HEK293 (cell line): ENCODE data around the gene CDC42SE2.
A peak's percentile ranks its signal among the peaks of the same experiment; 100 is the strongest.

Experiments
- CTCF ChIA-PET: fragments of 350-600 bp; formaldehyde crosslinking; extraction: SDS; loops from one replicate; lab custom pipeline; 2021; ENCODE audit warnings: antibody characterized with exemption; lab: Yijun Ruan, JAX
- POLR2A ChIA-PET: fragments of 300-600 bp; formaldehyde crosslinking; extraction: SDS; loops from one replicate; lab custom pipeline; 2020; ENCODE audit warnings: antibody characterized with exemption, inconsistent platforms; lab: Yijun Ruan, JAX
- H3K27ac ChIP-seq: fragments of 200-500 bp; sonication (Bioruptor generic); 2 replicates; pipeline ENCODE4 v1.5.1; 2014; ENCODE audit warnings: low read depth, low read length, control low read depth, inconsistent platforms; ENCODE audit errors: extremely low read depth
- H3K36me3 ChIP-seq, 2 experiments: fragments of 200-500 bp in 1 of 2; sonication (Bioruptor generic) in 1 of 2; 1 replicate in 1 of 2; 2 replicates in 1 of 2; pipeline ENCODE4 v1.5.1; 2014 to 2017; ENCODE audit warnings: inconsistent platforms in 2 of 2, low read length in 2 of 2; ENCODE audit not compliant: control insufficient read depth in 2 of 2, insufficient read depth in 1 of 2
- H3K4me1 ChIP-seq: fragments of 200-500 bp; sonication (Bioruptor generic); 2 replicates; pipeline ENCODE4 v1.5.1; 2014; ENCODE audit warnings: mild to moderate bottlenecking, low read length, inconsistent platforms; ENCODE audit not compliant: control insufficient read depth, insufficient read depth
- H3K4me3 ChIP-seq: 2 replicates; pipeline ENCODE4 v1.5.1; 2011; ENCODE audit warnings: low read depth, mild to moderate bottlenecking, control low read depth, low read length, moderate library complexity
- H3K9me3 ChIP-seq: fragments of 200-500 bp; sonication (Bioruptor generic); 2 replicates; pipeline ENCODE4 v1.5.1; 2014; ENCODE audit warnings: low read depth, low read length, inconsistent platforms; ENCODE audit not compliant: control insufficient read depth, insufficient read depth
- GFI1B ChIP-seq: fragments of 450-650 bp; formaldehyde crosslinking; IDR thresholded peaks from 2 replicates; pipeline ENCODE4 v1.5.1; 2016; ENCODE audit warnings: missing biosample characterization, missing genetic modification characterization
- HOXA7 ChIP-seq: sonication (generic); formaldehyde crosslinking; IDR thresholded peaks from 2 replicates; pipeline ENCODE4 v1.8.1; 2022; ENCODE audit warnings: missing genetic modification reagents, borderline replicate concordance
- KLF1 ChIP-seq: fragments of 450-650 bp; formaldehyde crosslinking; IDR thresholded peaks from 2 replicates; pipeline ENCODE4 v1.5.1; 2016; ENCODE audit warnings: missing biosample characterization, missing genetic modification characterization
- PRDM1 ChIP-seq: fragments of 450-650 bp; formaldehyde crosslinking; IDR thresholded peaks from 2 replicates; pipeline ENCODE4; 2016; ENCODE audit warnings: missing biosample characterization, missing genetic modification characterization
- PRDM6 ChIP-seq: fragments of 450-650 bp; formaldehyde crosslinking; IDR thresholded peaks from 2 replicates; pipeline ENCODE4 v1.5.1; 2017; ENCODE audit warnings: missing biosample characterization, missing genetic modification characterization
- TCF7L2 ChIP-seq: IDR thresholded peaks from 2 replicates; pipeline ENCODE4 v1.6.1; 2011; ENCODE audit warnings: low read depth, mild to moderate bottlenecking, inconsistent platforms, low read length, moderate library complexity, borderline replicate concordance
- TRIM28 ChIP-seq: IDR thresholded peaks from 2 replicates; pipeline ENCODE4 v1.6.1; 2011; ENCODE audit warnings: low read length, control low read depth, borderline replicate concordance
- ZBTB26 ChIP-seq: fragments of 450-650 bp; formaldehyde crosslinking; optimal IDR thresholded peaks from 2 replicates; pipeline ENCODE3; 2016; ENCODE audit warnings: missing biosample characterization, mild to moderate bottlenecking, missing genetic modification characterization
- ZNF140 ChIP-seq: fragments of 450-650 bp; formaldehyde crosslinking; IDR thresholded peaks from 2 replicates; pipeline ENCODE4 v1.5.1; 2016; ENCODE audit warnings: missing biosample characterization, missing genetic modification characterization
- ZNF18 ChIP-seq: fragments of 450-650 bp; formaldehyde crosslinking; IDR thresholded peaks from 2 replicates; pipeline ENCODE4 v1.5.1; 2016; ENCODE audit warnings: missing biosample characterization, missing genetic modification characterization
- ZNF266 ChIP-seq: fragments of 450-650 bp; formaldehyde crosslinking; IDR thresholded peaks from 2 replicates; pipeline ENCODE4 v1.5.1; 2016; ENCODE audit warnings: missing biosample characterization, missing genetic modification characterization, low read depth
- ZNF544 ChIP-seq: fragments of 450-650 bp; formaldehyde crosslinking; IDR thresholded peaks from 2 replicates; pipeline ENCODE4 v1.5.0; 2017; ENCODE audit warnings: missing biosample characterization, missing genetic modification characterization
- ZNF561 ChIP-seq: fragments of 450-650 bp; IDR thresholded peaks from 2 replicates; pipeline ENCODE4 v1.5.1; 2018; ENCODE audit warnings: missing biosample characterization, missing genetic modification characterization, borderline replicate concordance
- ZNF791 ChIP-seq: fragments of 450-650 bp; formaldehyde crosslinking; IDR thresholded peaks from 2 replicates; pipeline ENCODE4 v1.5.1; 2016; ENCODE audit warnings: missing biosample characterization, missing genetic modification characterization

Gene CDC42SE2

GRCh38 chr5:131280417-131280816 lies 16.6 kb downstream of the CDC42SE2 start:
- Histone ChIP-seq H3K4me1 (peaks cover 4% of the 10 kb centered on the region; the same call in 1 of the 2 replicates), H3K9me3 (no peaks in the 10 kb centered on the region), H3K27ac (no peak overlapping the region), H3K36me3 (no peaks in the 10 kb centered on the region; a peak in 1 of 3 replicates), H3K4me3 (no peak overlapping the region)
- ChIA-PET POLR2A (interaction anchor here (1.1 kb wide), 1 partner anchor 16 kb away, joined by 6 read pairs; the partner anchor contains the start of gene CDC42SE2), CTCF (interaction anchor here (0.9 to 1.0 kb wide), 2 partner anchors 15 to 102 kb away, joined by 3 to 4 read pairs; no protein-coding TSS in a partner anchor)
- TF ChIP-seq HOXA7 (no peak), ZNF544 (tag by site-specific recombination) (no peak), PRDM6 (tag by site-specific recombination) (peak; percentile 24; the same call in 1 of the 2 replicates), PRDM1 (peak; percentile 31; the same call in 1 of the 2 replicates)

- Histone ChIP-seq H3K36me3 (no peaks in the 10 kb centered on the region; a peak in 1 of 3 replicates), H3K4me3 (no peak overlapping the region), H3K4me1 (peaks cover 4% of the 10 kb centered on the region; the same call in 1 of the 2 replicates), H3K27ac (no peak overlapping the region), H3K9me3 (no peaks in the 10 kb centered on the region)
- CTCF ChIA-PET: interaction anchor here (0.9 to 1.0 kb wide), 2 partner anchors 16 to 101 kb away, joined by 3 to 4 read pairs; no protein-coding TSS in a partner anchor
- peak; percentile 13; the same call in 1 of the 2 replicates for TF ChIP-seq TRIM28
- TF ChIP-seq TCF7L2: no peak
- POLR2A ChIA-PET: no interaction called here
These were observed 17.4 kb downstream of the CDC42SE2 start for GRCh38 chr5:131281133-131281867.

- Histone ChIP-seq H3K4me1 (peaks cover 4% of the 10 kb centered on the region; the same call in 1 of the 2 replicates), H3K36me3 (no peaks in the 10 kb centered on the region; a peak in 1 of 3 replicates), H3K4me3 (no peak overlapping the region), H3K9me3 (no peaks in the 10 kb centered on the region), H3K27ac (no peak overlapping the region)
- POLR2A ChIA-PET: no interaction called here
- no peak for TF ChIP-seq ZNF140
- no peak for TF ChIP-seq GFI1B (tag by site-specific recombination)
- no peak for TF ChIP-seq ZNF791 (tag by site-specific recombination)
- TF ChIP-seq ZNF561 (tag by site-specific recombination): no peak
- TF ChIP-seq ZNF266: no peak
- no peak for TF ChIP-seq ZNF18
- no peak for TF ChIP-seq KLF1 (tag by site-specific recombination)
- TF ChIP-seq ZBTB26 (tag by site-specific recombination): no peak
- peak; percentile 41 for TF ChIP-seq PRDM1
- CTCF ChIA-PET: no interaction called here
These were observed 18.0 kb downstream of the CDC42SE2 start for GRCh38 chr5:131281868-131282234.
